Fibroblast of mammary gland (primary cell): ENCODE measurements around the gene GPS2.

ENCODE experiments used
- DNase-seq: peaks from one replicate; pipeline ENCODE4 v3.0.0-alpha.2; 2010; ENCODE audit warnings: low read depth
- H3K4me3 ChIP-seq: 2 replicates; pipeline ENCODE4 v1.5.1; 2011; ENCODE audit warnings: low read depth, mild to moderate bottlenecking, low read length, moderate library complexity; ENCODE audit not compliant: control insufficient read depth
- TF ChIP-seq, protein P1 (sequence below): conservative IDR thresholded peaks from 2 replicates; pipeline ENCODE4 v1.5.1; 2011; ENCODE audit warnings: low read depth, low read length, inconsistent platforms; ENCODE audit not compliant: control insufficient read depth, insufficient read depth

GPS2 gene

DNA sequence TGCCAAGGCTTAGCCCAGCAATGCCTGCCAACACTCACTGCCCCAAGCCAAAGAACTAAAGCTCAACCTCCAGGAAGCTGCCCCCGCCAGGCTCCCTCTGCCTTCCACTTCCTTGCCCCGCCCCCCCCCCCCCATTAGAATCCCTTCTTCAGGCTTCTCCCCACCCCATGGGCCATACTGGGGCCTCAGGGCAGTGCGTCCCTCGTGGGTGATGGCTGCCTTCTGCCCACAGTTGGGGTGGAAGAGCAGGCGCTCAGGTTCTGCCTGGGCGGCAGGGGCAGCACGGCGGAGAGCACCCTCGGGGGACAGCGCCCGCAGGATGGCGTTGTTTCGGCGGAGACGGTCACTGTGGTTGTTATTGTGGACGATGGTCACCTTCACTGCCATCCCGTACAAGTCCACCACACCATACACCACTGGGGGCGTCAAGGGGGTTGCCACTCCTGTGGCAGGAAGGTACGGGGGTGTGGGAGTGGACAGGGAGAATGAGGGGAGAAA lies 9.9 kb upstream of the GPS2 start:
- no peak for DNase-seq
- TF ChIP-seq, protein P1, sequence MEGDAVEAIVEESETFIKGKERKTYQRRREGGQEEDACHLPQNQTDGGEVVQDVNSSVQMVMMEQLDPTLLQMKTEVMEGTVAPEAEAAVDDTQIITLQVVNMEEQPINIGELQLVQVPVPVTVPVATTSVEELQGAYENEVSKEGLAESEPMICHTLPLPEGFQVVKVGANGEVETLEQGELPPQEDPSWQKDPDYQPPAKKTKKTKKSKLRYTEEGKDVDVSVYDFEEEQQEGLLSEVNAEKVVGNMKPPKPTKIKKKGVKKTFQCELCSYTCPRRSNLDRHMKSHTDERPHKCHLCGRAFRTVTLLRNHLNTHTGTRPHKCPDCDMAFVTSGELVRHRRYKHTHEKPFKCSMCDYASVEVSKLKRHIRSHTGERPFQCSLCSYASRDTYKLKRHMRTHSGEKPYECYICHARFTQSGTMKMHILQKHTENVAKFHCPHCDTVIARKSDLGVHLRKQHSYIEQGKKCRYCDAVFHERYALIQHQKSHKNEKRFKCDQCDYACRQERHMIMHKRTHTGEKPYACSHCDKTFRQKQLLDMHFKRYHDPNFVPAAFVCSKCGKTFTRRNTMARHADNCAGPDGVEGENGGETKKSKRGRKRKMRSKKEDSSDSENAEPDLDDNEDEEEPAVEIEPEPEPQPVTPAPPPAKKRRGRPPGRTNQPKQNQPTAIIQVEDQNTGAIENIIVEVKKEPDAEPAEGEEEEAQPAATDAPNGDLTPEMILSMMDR = no peak
- H3K4me3 ChIP-seq = no peak overlapping the region

DNA sequence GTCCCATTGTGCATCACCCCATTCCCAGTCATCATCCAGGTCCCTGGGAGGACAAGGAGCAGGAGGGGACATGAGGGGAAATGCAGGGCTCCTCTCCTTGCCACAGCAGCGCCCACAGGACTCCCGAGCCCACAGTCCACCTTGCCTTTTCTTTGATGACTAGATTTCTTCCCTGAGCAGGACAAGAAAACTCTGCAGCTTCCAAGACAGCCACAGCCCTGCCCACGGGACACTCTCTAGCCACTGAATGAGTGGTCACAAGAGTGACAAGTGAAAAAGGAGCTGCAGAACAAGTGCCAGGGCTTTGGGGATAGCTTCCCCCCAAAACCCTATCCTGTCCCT lies 9.2 kb upstream of the GPS2 start:
- no peak for DNase-seq
- TF ChIP-seq, protein P1 = no peak

DNA sequence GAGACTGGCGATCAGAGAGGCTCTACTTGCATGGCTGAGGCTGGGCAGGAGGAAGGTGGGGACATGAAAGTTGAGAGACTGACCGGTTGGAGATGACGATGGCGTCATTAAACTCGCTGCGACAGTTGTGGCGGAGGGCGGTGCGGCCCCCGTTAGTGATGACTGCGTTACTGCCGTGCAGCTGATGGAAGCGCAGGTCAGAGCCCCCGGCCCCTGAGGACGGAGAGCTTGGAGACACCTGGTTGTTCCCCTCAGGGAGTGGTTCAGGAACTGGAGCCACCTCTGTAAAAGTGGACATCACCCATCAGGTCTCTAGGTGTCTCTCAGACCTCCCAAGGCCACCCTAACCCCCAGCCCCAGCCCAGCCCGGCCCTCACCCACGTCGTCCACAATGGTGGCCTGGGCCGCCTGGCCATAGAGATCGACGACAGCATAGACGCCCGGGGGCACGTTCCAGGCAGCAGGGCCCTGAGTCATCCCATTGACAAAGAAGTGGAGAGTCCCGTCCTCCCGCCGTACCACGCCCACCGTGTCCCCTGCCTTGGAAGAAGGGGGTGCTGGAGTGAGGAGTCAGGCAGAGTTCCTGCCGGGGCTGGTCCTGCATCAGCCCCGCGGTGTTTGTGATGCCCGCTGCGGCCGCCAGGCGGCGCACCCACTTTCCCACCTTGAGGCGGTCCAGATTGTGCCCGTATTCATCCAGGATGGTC lies 8.7 kb upstream of the GPS2 start:
- H3K4me3 ChIP-seq = no peak overlapping the region
- TF ChIP-seq, protein P1 = peak; percentile 80
- peak; percentile 50 for DNase-seq

More for the DNA sequence above, 9.2 kb upstream of the GPS2 start:
- H3K4me3 ChIP-seq = no peak overlapping the region

DNA sequence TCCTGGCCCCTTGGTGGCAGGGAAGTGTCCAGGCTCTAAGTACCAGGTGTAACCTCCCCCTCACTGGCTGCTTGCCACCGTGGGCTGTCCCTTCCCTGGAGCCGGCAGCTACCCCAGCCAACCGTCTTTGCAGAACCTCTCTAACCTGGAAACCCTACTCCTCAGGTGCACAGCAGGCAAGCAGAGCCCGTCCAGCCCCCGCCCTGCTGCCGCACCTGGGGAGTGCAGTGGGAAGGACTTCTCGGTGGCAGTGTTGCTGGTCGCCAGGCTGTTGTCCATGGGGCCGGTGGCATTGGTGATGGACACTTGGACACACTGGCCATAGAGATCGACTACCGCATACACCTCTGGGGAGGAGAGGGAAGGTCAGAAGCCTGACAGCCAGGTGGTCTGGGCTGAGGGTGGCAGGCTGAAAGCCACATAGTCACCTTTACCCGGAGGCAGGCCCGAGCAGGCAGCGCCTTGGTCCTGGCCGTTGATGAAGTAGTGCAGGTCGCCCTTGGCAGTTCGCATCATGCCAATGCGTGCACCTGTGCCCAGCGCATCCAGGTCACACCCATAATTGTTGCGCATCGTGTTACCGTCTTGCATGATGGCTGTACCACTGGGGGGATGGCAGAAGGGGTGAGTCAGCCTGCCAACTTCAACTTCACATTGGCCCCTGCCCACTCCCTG lies 7.5 kb upstream of the GPS2 start:
- H3K4me3 ChIP-seq = no peak overlapping the region
- TF ChIP-seq, protein P1 = no peak
- DNase-seq = no peak

DNA sequence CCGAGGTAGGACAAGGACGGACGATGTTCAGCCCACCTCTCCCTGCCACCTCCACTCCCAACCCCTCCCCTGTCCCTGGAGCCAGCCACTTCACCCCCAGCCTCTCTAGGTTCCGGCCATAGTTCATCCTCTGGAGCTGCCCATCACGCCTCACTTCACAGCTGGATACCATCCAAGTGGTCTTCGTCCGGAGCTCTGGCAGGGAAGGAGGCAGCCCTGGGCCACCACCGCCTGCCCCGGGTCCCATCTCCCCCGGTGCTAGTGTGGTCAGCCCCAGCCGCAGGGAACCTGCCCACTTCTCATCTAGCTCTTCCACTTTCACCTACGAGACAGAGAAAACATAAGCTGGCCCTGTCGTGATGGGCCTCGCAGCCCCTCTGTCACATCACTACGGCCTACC lies 6.3 kb upstream of the GPS2 start:
- no peak for DNase-seq
- TF ChIP-seq, protein P1 = no peak
- H3K4me3 ChIP-seq = no peak overlapping the region

DNA sequence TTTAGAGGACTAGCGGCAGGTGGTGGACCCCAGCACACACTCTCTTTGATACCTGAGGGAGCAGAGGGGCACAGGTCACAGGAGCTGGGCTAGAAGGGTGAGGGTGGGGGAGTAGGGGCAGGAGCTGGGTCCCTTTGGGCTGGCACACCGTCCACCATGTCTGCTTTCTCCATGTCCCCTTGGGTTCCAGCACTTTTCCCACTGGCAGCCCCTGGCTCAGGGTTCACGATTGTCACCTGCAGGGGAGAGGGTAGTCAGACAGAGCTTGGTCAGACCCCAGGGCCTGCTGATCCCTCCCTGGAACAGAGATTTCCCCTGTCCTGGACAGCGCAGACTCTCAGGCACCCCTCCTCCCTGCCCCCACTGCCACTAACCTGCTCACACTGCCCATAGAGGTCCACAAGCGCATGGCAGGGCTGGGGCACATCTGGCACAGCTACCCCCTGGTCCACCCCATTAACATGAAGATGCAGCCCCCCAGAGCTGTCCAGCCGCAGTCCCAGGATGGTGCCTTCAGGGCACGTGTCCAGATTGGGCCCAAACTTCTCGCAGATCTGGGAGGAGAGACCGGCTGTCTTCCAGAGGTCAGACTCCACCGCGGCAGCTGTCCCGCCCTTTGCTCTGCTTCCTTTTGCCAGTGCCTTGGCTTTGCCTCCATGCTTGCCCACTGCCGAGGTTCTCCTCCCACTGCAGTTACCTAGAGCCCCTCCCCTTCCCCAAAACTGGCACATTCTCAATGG lies 3.1 kb upstream of the GPS2 start:
- TF ChIP-seq, protein P1 = no peak
- DNase-seq = no peak
- no peak overlapping the region for H3K4me3 ChIP-seq
